RWPE2 (cell line): ENCODE results near the gene RND2.

Source experiments
- ATAC-seq: fragments of 200-7000 bp; cut with Tn5 transposase; 3 replicates; pipeline ENCODE4 v1.9.1; 2021; ENCODE audit warnings: low read depth
- DNase-seq: peaks from one replicate; pipeline ENCODE4 v3.0.0-alpha.2; 2020; ENCODE audit warnings: low spot score
- H3K27ac ChIP-seq: fragments of 450-650 bp; 2 replicates; pipeline ENCODE4 v1.5.1; 2017; ENCODE audit warnings: mild to moderate bottlenecking; ENCODE audit not compliant: poor library complexity, severe bottlenecking
- H3K27me3 ChIP-seq: fragments of 250-450 bp; sonication (Bioruptor Pico); 2 replicates; pipeline ENCODE4 v1.5.1; 2021; ENCODE audit warnings: mild to moderate bottlenecking, moderate library complexity; ENCODE audit not compliant: insufficient read depth, poor library complexity, severe bottlenecking
- H3K36me3 ChIP-seq: fragments of 250-450 bp; sonication (Bioruptor Pico); 2 replicates; pipeline ENCODE4 v1.5.1; 2020; ENCODE audit warnings: low read depth, mild to moderate bottlenecking, moderate library complexity
- H3K4me1 ChIP-seq: fragments of 250-450 bp; sonication (Bioruptor Pico); 2 replicates; pipeline ENCODE4 v1.5.1; 2021; ENCODE audit warnings: mild to moderate bottlenecking, moderate library complexity; ENCODE audit not compliant: insufficient read depth, poor library complexity, severe bottlenecking
- H3K4me3 ChIP-seq: fragments of 250-450 bp; sonication (Bioruptor Pico); 2 replicates; pipeline ENCODE4 v1.5.1; 2021; ENCODE audit warnings: mild to moderate bottlenecking, moderate library complexity; ENCODE audit not compliant: severe bottlenecking
- H3K9me3 ChIP-seq: fragments of 250-450 bp; sonication (Bioruptor Pico); 2 replicates; pipeline ENCODE4 v1.5.1; 2021; ENCODE audit warnings: mild to moderate bottlenecking, moderate library complexity; ENCODE audit not compliant: severe bottlenecking
- TF ChIP-seq, protein P1 (sequence below): fragments of 450-650 bp; IDR thresholded peaks from one replicate; pipeline ENCODE4 v1.5.1; 2017; ENCODE audit warnings: mild to moderate bottlenecking, moderate library complexity; ENCODE audit not compliant: poor library complexity, severe bottlenecking

Gene RND2

DNA sequence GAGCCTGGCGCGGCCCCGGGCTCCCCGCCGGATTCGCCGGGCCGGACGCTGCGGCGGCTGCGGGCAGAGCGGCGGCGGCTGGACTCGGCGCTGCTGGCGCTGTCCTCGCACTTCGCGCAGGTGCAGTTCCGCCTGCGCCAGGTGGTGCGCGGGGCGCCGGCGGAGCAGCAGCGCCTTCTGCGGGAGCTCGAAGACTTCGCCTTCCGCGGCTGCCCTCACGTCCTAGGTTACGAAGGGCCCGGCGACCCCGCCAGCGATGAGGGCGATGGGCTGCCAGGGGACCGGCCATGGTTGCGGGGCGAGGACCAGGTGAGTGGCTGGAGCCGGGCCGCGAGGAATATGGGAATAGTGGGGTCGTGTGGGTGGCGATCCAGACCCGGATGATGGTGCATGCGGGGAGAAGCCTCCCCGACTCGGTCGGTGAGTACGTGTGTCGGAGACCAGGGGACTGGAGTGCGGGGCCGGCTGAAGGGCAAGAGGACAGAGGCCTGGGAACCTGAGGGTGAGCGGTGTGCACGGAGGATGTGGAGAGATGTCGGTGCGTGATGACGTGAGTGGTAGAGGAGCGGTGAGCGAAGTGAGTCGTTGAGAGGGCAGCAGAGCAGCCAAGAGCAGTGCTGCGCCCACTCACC lies 44.1 kb upstream of the RND2 start:
- Histone ChIP-seq H3K27me3 (no peaks in the 10 kb centered on the region), H3K4me3 (peak overlapping the region; percentile 96), H3K36me3 (peaks cover 24% of the 10 kb centered on the region), H3K9me3 (no peaks in the 10 kb centered on the region), H3K27ac (peak overlapping the region; percentile 75), H3K4me1 (peaks cover 4% of the 10 kb centered on the region)
- ATAC-seq (peak; percentile 78), DNase-seq (peak; percentile 69)
- TF ChIP-seq, protein P1, sequence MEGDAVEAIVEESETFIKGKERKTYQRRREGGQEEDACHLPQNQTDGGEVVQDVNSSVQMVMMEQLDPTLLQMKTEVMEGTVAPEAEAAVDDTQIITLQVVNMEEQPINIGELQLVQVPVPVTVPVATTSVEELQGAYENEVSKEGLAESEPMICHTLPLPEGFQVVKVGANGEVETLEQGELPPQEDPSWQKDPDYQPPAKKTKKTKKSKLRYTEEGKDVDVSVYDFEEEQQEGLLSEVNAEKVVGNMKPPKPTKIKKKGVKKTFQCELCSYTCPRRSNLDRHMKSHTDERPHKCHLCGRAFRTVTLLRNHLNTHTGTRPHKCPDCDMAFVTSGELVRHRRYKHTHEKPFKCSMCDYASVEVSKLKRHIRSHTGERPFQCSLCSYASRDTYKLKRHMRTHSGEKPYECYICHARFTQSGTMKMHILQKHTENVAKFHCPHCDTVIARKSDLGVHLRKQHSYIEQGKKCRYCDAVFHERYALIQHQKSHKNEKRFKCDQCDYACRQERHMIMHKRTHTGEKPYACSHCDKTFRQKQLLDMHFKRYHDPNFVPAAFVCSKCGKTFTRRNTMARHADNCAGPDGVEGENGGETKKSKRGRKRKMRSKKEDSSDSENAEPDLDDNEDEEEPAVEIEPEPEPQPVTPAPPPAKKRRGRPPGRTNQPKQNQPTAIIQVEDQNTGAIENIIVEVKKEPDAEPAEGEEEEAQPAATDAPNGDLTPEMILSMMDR: peak; percentile 21

DNA sequence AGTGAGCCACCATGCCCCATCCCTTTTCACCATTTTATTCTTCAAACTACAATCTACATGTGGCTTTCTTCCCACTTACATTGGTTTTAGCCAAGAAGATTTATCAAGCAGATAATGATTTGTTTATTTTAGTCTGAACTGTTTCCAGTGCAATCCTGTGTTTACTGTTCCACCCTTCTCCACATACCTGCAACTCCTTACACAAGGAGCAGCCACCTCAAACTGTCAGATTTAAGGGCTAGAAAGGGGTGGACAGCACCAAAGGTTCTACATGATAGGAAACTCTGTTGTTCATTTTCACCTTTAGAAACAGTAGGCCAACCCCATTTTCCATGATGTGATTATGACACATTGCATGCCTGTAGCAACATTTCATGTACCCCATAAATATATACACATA lies 42.8 kb upstream of the RND2 start:
- peaks cover 32% of the 10 kb centered on the region for H3K36me3 ChIP-seq
- H3K27ac ChIP-seq: peak overlapping the region; percentile 75
- no peak overlapping the region for H3K4me3 ChIP-seq
- TF ChIP-seq, protein P1: no peak
- H3K4me1 ChIP-seq: peaks cover 4% of the 10 kb centered on the region
- H3K27me3 ChIP-seq: no peaks in the 10 kb centered on the region
- no peak for DNase-seq
- ATAC-seq: no peak
- H3K9me3 ChIP-seq: no peaks in the 10 kb centered on the region

DNA sequence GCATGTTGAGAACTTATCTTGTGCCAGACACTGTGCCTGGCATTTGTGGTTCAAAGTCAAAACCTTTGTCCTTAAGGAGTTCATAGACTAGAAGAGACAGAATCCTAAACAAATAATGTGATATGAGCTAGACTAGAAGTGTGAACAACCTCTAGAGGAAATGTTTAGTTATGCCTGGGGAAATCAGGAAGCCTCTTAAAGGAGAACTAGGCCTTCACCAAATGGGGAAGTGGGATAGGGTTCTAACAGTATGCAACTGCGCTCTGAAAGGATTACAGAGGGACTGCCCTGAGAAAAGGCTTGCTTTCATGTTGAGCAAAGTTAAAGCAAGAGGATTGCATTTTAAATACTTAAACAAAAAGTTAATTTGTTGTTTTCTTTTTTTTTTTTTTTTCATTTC lies 39.8 kb upstream of the RND2 start:
- H3K4me3 ChIP-seq: no peak overlapping the region
- H3K9me3 ChIP-seq: no peaks in the 10 kb centered on the region
- H3K36me3 ChIP-seq: peaks cover 59% of the 10 kb centered on the region
- DNase-seq (no peak), ATAC-seq (no peak)
- TF ChIP-seq, protein P1: no peak
- no peak overlapping the region for H3K27ac ChIP-seq
- peaks cover 23% of the 10 kb centered on the region for H3K4me1 ChIP-seq
- no peaks in the 10 kb centered on the region for H3K27me3 ChIP-seq

DNA sequence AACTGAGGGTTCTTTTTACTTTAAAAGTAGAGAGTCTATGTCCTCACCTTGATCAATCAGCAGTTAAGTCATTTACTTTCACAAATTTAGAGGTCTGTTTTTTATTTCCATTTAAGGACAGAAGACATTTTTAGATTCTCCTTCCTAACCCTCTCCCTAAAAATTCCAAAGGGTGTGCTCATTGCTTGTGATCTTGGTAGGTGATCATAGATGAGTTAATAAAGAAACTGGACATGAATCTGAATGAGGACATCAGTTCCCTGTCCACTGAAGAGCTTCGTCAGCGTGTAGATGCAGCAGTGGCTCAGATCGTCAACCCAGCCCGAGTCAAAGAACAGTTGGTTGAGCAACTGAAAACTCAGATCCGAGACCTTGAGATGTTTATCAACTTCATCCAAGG lies 35.9 kb upstream of the RND2 start:
- peaks cover 31% of the 10 kb centered on the region for H3K4me1 ChIP-seq
- no peak overlapping the region for H3K4me3 ChIP-seq
- DNase-seq: no peak
- TF ChIP-seq, protein P1: no peak
- no peaks in the 10 kb centered on the region for H3K9me3 ChIP-seq
- H3K27me3 ChIP-seq: no peaks in the 10 kb centered on the region
- peaks cover 70% of the 10 kb centered on the region for H3K36me3 ChIP-seq
- H3K27ac ChIP-seq: peak overlapping the region; percentile 99
- no peak; the same call in 2 of the 3 replicates for ATAC-seq
